ENCODE results near the gene ERAL1.
"Not testable (repeated sequence)": the region's sequence is repeated elsewhere in the genome, so short reads cannot be mapped to it uniquely, and the experiment has no call there.

Gene ERAL1

GRCh38 chr17:28854457-28855335, at the start of gene ERAL1:
Gene ERAL1 (plus strand): TSS chr17:28855016. CDS start chr17:28855035, 19 bp downstream.
- peak; percentile 95 for DNase-seq (ENCODE audit: low spot score)

- DNase-seq (ENCODE audit: low spot score): peak; percentile 66
Observed at GRCh38 chr17:28807925-28808634, 46.7 kb upstream of the ERAL1 start.

GRCh38 chr17:28810437-28810836, 44.4 kb upstream of the ERAL1 start:
- DNase-seq (ENCODE audit: low spot score): no peak

- DNase-seq (ENCODE audit: low spot score): peak; percentile 33
Observed at GRCh38 chr17:28811651-28812090, 43.1 kb upstream of the ERAL1 start.

- DNase-seq (ENCODE audit: low spot score): peak; percentile 99
Observed at GRCh38 chr17:28812091-28812747, 42.6 kb upstream of the ERAL1 start.

GRCh38 chr17:28812748-28813377, 42.0 kb upstream of the ERAL1 start:
- DNase-seq (ENCODE audit: low spot score): peak; percentile 61

GRCh38 chr17:28816540-28816939, 38.3 kb upstream of the ERAL1 start:
- no peak for DNase-seq (ENCODE audit: low spot score)

GRCh38 chr17:28818819-28819221, 36.0 kb upstream of the ERAL1 start:
- DNase-seq (ENCODE audit: low spot score): no peak

- no peak for DNase-seq (ENCODE audit: low spot score)
Observed at GRCh38 chr17:28819582-28819981, 35.2 kb upstream of the ERAL1 start.

- DNase-seq (ENCODE audit: low spot score): no peak
Observed at GRCh38 chr17:28827672-28828071, 27.1 kb upstream of the ERAL1 start.

GRCh38 chr17:28828294-28829040, 26.3 kb upstream of the ERAL1 start:
- DNase-seq (ENCODE audit: low spot score): peak; percentile 24

GRCh38 chr17:28834420-28834819, 20.4 kb upstream of the ERAL1 start:
- DNase-seq (ENCODE audit: low spot score): no peak

- DNase-seq (ENCODE audit: low spot score): not testable (repeated sequence)
Observed at GRCh38 chr17:28836541-28836940, 18.3 kb upstream of the ERAL1 start.

- no peak for DNase-seq (ENCODE audit: low spot score)
Observed at GRCh38 chr17:28839221-28839620, 15.6 kb upstream of the ERAL1 start.

GRCh38 chr17:28841901-28842281, 12.9 kb upstream of the ERAL1 start:
- no peak for DNase-seq (ENCODE audit: low spot score)

GRCh38 chr17:28842282-28843012, 12.4 kb upstream of the ERAL1 start, which contains the start of gene FAM222B:
Gene FAM222B (minus strand): TSS chr17:28842790. CDS start chr17:28766667, 76,123 bp downstream.
- peak; percentile 99 for DNase-seq (ENCODE audit: low spot score)

GRCh38 chr17:28843816-28844148, 11.0 kb upstream of the ERAL1 start:
- no peak for DNase-seq (ENCODE audit: low spot score)

- DNase-seq (ENCODE audit: low spot score): no peak
Observed at GRCh38 chr17:28846231-28846630, 8.6 kb upstream of the ERAL1 start.

- not testable (repeated sequence) for DNase-seq (ENCODE audit: low spot score)
Observed at GRCh38 chr17:28846699-28847098, 8.1 kb upstream of the ERAL1 start.

- not testable (repeated sequence) for DNase-seq (ENCODE audit: low spot score)
Observed at GRCh38 chr17:28848667-28849066, 6.1 kb upstream of the ERAL1 start.

GRCh38 chr17:28849281-28849680, 5.5 kb upstream of the ERAL1 start:
- no peak for DNase-seq (ENCODE audit: low spot score)
